Astrocyte (in vitro differentiated cells and primary cell): ENCODE data around the gene ANTXR2.

Source experiments
- CTCF ChIP-seq: IDR thresholded peaks from 2 replicates; pipeline ENCODE4 v1.5.1; 2011; ENCODE audit warnings: low read depth, mild to moderate bottlenecking, inconsistent platforms, low read length, moderate library complexity; ENCODE audit not compliant: insufficient read depth
- EZH2 ChIP-seq: IDR thresholded peaks from 2 replicates; pipeline ENCODE4 v1.6.1; 2012; ENCODE audit warnings: mild to moderate bottlenecking, low read length, inconsistent platforms; ENCODE audit not compliant: insufficient read depth

GRCh38 chr4:79964020-79964399 is 109.0 kb downstream of the ANTXR2 start:
- TF ChIP-seq EZH2: no peak
- TF ChIP-seq CTCF: no peak
